Measurements from ENCODE around the gene CCDC126.

GRCh38 chr7:23594879-23595604 is 2.1 kb upstream of the CCDC126 start:
- no peak for TF ChIP-seq POLR2A (IDR thresholded peaks at IDR 0.05; ENCODE audit: low read length)
- no peak for TF ChIP-seq GATA1 (IDR thresholded peaks at IDR 0.05; ENCODE audit: low read depth, low read length)

All from erythroblast (primary cell).